ENCODE results near the gene FLYWCH2.

FLYWCH2 gene

GRCh38 chr16:2919511-2920255 lies 36.7 kb downstream of the FLYWCH2 start:
- in situ Hi-C loops (cut with HindIII; ENCODE audit: low pct_ligation_motif_present, low sequenced_read_pairs): no loop called here
- DNase-seq: peak; percentile 43
- no peaks in the 10 kb centered on the region for H3K27me3 ChIP-seq (replicated peaks)
- H3K4me3 ChIP-seq (ENCODE audit: low read depth, low read length): no peak overlapping the region
- peaks cover 19% of the 10 kb centered on the region for H3K36me3 ChIP-seq (replicated peaks)
- TF ChIP-seq CTCF (IDR thresholded peaks at IDR 0.05; ENCODE audit: low read depth, low read length, missing control alignments): peak; percentile 82
- no peak overlapping the region for H3K27ac ChIP-seq

GRCh38 chr16:2923481-2923880 lies 40.5 kb downstream of the FLYWCH2 start:
- TF ChIP-seq CTCF (IDR thresholded peaks at IDR 0.05; ENCODE audit: low read depth, low read length, missing control alignments): no peak
- DNase-seq: no peak
- H3K27me3 ChIP-seq (replicated peaks): no peaks in the 10 kb centered on the region
- H3K27ac ChIP-seq: no peak overlapping the region
- in situ Hi-C loops (cut with HindIII; ENCODE audit: low pct_ligation_motif_present, low sequenced_read_pairs): no loop called here
- peaks cover 12% of the 10 kb centered on the region for H3K36me3 ChIP-seq (replicated peaks)
- no peak overlapping the region for H3K4me3 ChIP-seq (ENCODE audit: low read depth, low read length)

GRCh38 chr16:2924901-2925755 lies 42.1 kb downstream of the FLYWCH2 start:
- Histone ChIP-seq H3K4me3 (ENCODE audit: low read depth, low read length) (no peak overlapping the region), H3K36me3 (replicated peaks) (peaks cover 14% of the 10 kb centered on the region), H3K27ac (no peak overlapping the region), H3K27me3 (replicated peaks) (no peaks in the 10 kb centered on the region)
- DNase-seq: no peak
- no peak for TF ChIP-seq CTCF (IDR thresholded peaks at IDR 0.05; ENCODE audit: low read depth, low read length, missing control alignments)
- in situ Hi-C loops (cut with HindIII; ENCODE audit: low pct_ligation_motif_present, low sequenced_read_pairs): no loop called here

GRCh38 chr16:2925951-2926649 lies 43.1 kb downstream of the FLYWCH2 start:
- DNase-seq: no peak
- Histone ChIP-seq H3K4me3 (ENCODE audit: low read depth, low read length) (no peak overlapping the region), H3K36me3 (replicated peaks) (peaks cover 17% of the 10 kb centered on the region), H3K27ac (no peak overlapping the region), H3K27me3 (replicated peaks) (no peaks in the 10 kb centered on the region)
- TF ChIP-seq CTCF (IDR thresholded peaks at IDR 0.05; ENCODE audit: low read depth, low read length, missing control alignments): no peak
- in situ Hi-C loops (cut with HindIII; ENCODE audit: low pct_ligation_motif_present, low sequenced_read_pairs): no loop called here

- H3K27ac ChIP-seq: no peak overlapping the region
- no peaks in the 10 kb centered on the region for H3K27me3 ChIP-seq (replicated peaks)
- DNase-seq: no peak
- peaks cover 17% of the 10 kb centered on the region for H3K36me3 ChIP-seq (replicated peaks)
- H3K4me3 ChIP-seq (ENCODE audit: low read depth, low read length): peak overlapping the region; percentile 20
- in situ Hi-C loops (cut with HindIII; ENCODE audit: low pct_ligation_motif_present, low sequenced_read_pairs): no loop called here
- no peak for TF ChIP-seq CTCF (IDR thresholded peaks at IDR 0.05; ENCODE audit: low read depth, low read length, missing control alignments)
These were observed 43.6 kb downstream of the FLYWCH2 start for GRCh38 chr16:2926650-2926999.

All from brain microvascular endothelial cell (primary cell).